ENCODE measurements around the gene FREM1. TPM values are rescaled to one million over a fixed set of nuclear protein-coding genes. Genes with fewer than 3 reads are reported as not detected.

FREM1 gene
- total RNA-seq, 2 experiments from 2014 or later: not detected

DNA sequence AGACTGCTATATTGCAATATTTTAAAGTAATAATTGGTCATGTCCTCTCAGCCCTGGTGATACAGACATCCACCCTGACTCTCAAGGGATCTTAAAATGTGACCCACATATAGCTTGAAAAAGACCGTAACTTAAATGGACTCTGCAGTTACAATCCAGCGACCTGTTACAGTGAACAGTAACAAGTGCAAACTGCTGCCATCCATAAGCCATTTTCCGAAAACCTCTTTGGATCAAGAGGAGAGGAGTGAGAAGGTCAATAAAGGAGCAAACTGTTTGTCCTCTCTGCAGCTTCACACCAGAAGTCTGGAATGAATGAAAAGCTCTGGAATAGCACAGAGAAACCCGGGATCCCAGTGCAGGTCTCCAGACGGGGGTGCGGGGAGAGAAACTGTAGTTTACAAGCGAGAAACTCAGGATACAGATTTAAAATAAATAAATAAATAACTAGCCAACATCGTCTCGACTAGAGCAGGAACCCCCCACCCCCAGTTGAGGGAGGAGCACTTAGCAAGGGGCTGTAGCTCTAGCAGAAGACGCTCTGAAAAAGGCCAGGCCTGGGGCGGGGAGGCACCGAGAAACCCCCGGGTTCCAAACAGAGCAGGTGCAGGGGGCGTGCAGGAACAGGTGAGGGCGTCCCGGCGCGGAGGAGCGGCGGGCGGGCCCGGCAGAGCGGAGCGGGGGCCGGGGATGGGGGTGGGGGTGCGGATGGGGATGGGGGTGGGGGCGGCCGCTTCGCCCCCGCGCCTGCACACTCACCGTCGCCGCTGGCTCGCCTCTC is 217.6 kb downstream of the FREM1 start:
- ChIA-PET CTCF (interaction anchor here (1.1 to 1.9 kb wide), 2 partner anchors 32 to 77 kb away, joined by 3 to 7 read pairs; no protein-coding TSS in a partner anchor), POLR2A (interaction anchor here (1.3 to 2.1 kb wide), 2 partner anchors 13 to 17 kb away, joined by 3 to 5 read pairs; no protein-coding TSS in a partner anchor)
- ATAC-seq (peak; percentile 71), DNase-seq (peak; percentile 62)
- peak overlapping the region; percentile 89 for H3K4me3 Mint-ChIP-seq
- peaks cover 35% of the 10 kb centered on the region for H3K4me1 Mint-ChIP-seq (ENCODE audit: low read depth)
- TF ChIP-seq, protein P1, sequence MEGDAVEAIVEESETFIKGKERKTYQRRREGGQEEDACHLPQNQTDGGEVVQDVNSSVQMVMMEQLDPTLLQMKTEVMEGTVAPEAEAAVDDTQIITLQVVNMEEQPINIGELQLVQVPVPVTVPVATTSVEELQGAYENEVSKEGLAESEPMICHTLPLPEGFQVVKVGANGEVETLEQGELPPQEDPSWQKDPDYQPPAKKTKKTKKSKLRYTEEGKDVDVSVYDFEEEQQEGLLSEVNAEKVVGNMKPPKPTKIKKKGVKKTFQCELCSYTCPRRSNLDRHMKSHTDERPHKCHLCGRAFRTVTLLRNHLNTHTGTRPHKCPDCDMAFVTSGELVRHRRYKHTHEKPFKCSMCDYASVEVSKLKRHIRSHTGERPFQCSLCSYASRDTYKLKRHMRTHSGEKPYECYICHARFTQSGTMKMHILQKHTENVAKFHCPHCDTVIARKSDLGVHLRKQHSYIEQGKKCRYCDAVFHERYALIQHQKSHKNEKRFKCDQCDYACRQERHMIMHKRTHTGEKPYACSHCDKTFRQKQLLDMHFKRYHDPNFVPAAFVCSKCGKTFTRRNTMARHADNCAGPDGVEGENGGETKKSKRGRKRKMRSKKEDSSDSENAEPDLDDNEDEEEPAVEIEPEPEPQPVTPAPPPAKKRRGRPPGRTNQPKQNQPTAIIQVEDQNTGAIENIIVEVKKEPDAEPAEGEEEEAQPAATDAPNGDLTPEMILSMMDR (IDR thresholded peaks at IDR 0.05): no peak
- peaks cover 12% of the 10 kb centered on the region for H3K36me3 Mint-ChIP-seq (ENCODE audit: low read depth)
- H3K9me3 Mint-ChIP-seq: no peaks in the 10 kb centered on the region
- peaks cover 2% of the 10 kb centered on the region for H3K27me3 Mint-ChIP-seq
- peak overlapping the region; percentile 91 for H3K27ac Mint-ChIP-seq
- intact Hi-C loops (cut with micrococcal nuclease): no loop called here

DNA sequence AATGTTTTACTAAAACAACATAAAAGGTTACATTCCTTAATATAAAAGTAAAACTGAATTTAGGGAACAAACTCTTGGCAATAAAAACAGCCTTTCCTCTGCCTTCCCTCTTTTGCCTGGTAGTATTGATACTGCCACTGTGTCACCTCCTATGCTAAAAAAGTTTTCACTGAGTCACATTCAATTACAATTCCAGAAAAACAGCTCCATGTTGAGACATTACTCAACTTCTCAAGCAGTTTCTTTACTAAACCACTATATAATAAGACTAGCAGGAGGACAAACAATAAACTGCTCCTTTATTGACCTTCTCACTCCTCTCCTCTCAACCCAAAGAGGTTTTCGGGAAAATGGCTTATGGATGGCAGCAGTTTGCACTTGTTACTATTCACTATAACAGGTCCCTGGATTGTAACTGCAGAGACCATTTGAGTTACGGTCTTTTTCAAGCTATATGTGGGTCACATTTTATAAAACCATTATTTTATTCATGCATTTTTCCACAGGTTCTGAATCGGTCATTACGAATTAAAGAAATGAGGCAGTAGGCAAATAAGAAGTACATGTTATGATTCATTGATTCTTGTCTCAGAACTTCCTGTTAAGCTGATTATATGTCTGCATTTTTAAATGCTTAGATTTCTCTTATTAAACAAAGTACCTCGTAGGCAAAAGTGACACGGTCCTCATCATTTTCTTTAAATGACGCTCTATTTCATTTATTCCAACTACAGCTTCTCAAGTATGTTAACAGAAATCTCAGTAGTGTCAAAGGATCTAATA is 219.1 kb downstream of the FREM1 start:
- CTCF ChIA-PET: interaction anchor here (0.6 to 0.9 kb wide), 2 partner anchors 15 to 35 kb away, joined by 3 read pairs; no protein-coding TSS in a partner anchor
- Mint-ChIP-seq H3K36me3 (ENCODE audit: low read depth) (peaks cover 21% of the 10 kb centered on the region), H3K27me3 (no peaks in the 10 kb centered on the region), H3K4me3 (no peak overlapping the region), H3K27ac (no peak overlapping the region), H3K9me3 (no peaks in the 10 kb centered on the region), H3K4me1 (ENCODE audit: low read depth) (peaks cover 35% of the 10 kb centered on the region)
- intact Hi-C loops (cut with micrococcal nuclease): no loop called here
- POLR2A ChIA-PET: no interaction called here
- ATAC-seq (no peak), DNase-seq (no peak)
- TF ChIP-seq, protein P1 (IDR thresholded peaks at IDR 0.05): no peak

DNA sequence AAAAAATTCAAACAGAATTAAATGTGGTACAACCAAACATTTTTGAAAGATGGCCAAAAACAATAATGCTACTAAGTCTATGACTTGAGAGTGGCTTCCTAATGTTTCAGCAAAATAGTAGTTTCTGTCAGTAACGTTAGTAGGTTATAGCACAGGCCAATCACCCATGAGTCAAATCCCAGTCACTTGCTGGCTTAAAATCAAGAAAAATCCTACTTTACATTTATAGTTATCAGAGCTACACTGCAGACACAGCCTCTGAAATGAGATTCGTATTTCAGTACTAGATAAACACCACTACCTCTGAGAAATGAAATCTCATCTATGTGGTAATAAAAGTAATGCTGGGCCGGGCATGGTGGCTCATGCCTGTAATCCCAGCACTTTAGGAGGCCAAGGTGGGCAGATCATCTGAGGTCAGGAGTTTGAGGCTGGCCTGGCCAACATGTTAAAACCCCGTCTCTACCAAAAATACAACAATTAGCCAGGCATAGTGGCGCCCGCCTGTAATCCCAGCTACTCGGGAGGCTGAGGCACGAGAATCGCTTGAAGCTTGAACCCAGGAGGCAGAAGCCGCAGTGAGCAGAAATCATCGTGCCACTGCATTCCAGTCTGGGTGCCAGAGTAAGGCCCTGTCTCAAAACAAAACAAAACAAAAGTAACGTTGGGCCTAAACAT is 223.0 kb downstream of the FREM1 start:
- Mint-ChIP-seq H3K4me1 (ENCODE audit: low read depth) (peaks cover 28% of the 10 kb centered on the region), H3K4me3 (no peak overlapping the region), H3K27me3 (no peaks in the 10 kb centered on the region), H3K9me3 (no peaks in the 10 kb centered on the region), H3K36me3 (ENCODE audit: low read depth) (peaks cover 39% of the 10 kb centered on the region), H3K27ac (no peak overlapping the region)
- DNase-seq: no peak
- ChIA-PET CTCF (no interaction called here), POLR2A (no interaction called here)
- ATAC-seq: no peak
- intact Hi-C loops (cut with micrococcal nuclease): no loop called here
- TF ChIP-seq, protein P1 (IDR thresholded peaks at IDR 0.05): no peak

DNA sequence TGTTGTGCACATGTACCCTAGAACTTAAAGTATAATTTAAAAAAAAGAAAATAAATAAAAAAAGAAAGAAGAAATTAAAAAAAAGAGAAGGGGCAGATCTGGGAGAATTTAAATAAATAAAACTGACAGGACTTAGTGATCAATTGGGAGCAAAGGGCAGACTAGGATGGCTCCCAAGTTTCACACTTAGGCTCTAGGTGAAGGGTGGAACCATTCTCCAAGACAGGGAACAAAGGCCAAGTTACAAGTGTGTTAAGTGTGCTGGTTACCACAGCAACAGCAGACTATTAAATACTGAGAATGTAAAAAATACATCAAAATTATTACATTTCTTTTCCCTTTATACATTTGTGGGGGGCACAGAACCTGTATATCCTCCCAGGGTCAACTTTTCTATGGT is 224.1 kb downstream of the FREM1 start:
- Mint-ChIP-seq H3K27ac (no peak overlapping the region), H3K9me3 (no peaks in the 10 kb centered on the region), H3K4me3 (no peak overlapping the region), H3K27me3 (no peaks in the 10 kb centered on the region), H3K36me3 (ENCODE audit: low read depth) (peaks cover 47% of the 10 kb centered on the region), H3K4me1 (ENCODE audit: low read depth) (peaks cover 25% of the 10 kb centered on the region)
- ATAC-seq: no peak
- ChIA-PET CTCF (no interaction called here), POLR2A (no interaction called here)
- intact Hi-C loops (cut with micrococcal nuclease): no loop called here
- no peak for DNase-seq
- TF ChIP-seq, protein P1 (IDR thresholded peaks at IDR 0.05): no peak

Other genes with a start within 250 kb of the FREM1 start
- gene ZDHHC21, start 217.0 kb downstream of the FREM1 start, total RNA-seq: 1 to 10 TPM; 4.3 to 5.2 TPM
- gene CER1, start 187.7 kb downstream of the FREM1 start, total RNA-seq: not detected

All from activated CD8-positive, alpha-beta T cell treated with anti-CD3 and anti-CD28 coated beads for 36 hours (primary cell).